HepG2 (cell line): ENCODE data around the gene SPACA4. TPM values are rescaled to one million over a fixed set of nuclear protein-coding genes. Genes with fewer than 3 reads are reported as not detected.

Source experiments
- ZNF354B ChIP-seq: sonication (generic); formaldehyde crosslinking; IDR thresholded peaks from 2 replicates; pipeline ENCODE4 v1.8.0; 2022; ENCODE audit warnings: mild to moderate bottlenecking, missing genetic modification reagents
- ZNF616 ChIP-seq: sonication (generic); formaldehyde crosslinking; IDR thresholded peaks from 2 replicates; pipeline ENCODE4 v1.5.0; 2020; ENCODE audit warnings: low read depth, mild to moderate bottlenecking, missing genetic modification reagents
- ZNF646 ChIP-seq: sonication (generic); formaldehyde crosslinking; IDR thresholded peaks from 2 replicates; pipeline ENCODE4 v1.9.0; 2021; ENCODE audit warnings: mild to moderate bottlenecking, missing genetic modification reagents
- ZNF841 ChIP-seq: sonication (generic); formaldehyde crosslinking; IDR thresholded peaks from 2 replicates; pipeline ENCODE4 v1.8.1; 2023; ENCODE audit warnings: missing genetic modification reagents, borderline replicate concordance
- polyA plus RNA-seq, 8 experiments: library from polyadenylated mRNA; depleted of rRNA in 3 of 8; stranded (reverse) in 7 of 8; unstranded in 1 of 8; fragments of >200 nt; fragmentation: Illumina TruSeq in 4 of 8; extraction: Trizol in 4 of 8; gene quantifications; 2 replicates each; pipeline versions ENCODE4 v1.2.1 to v1.2.3, GENCODE V29; 2011 to 2016; ENCODE audit warnings: low read depth in 4 of 8, missing spikeins in 1 of 8, mixed read lengths in 1 of 8; ENCODE audit not compliant: insufficient read depth in 1 of 8
- total RNA-seq, 5 experiments: library from RNA; depleted of rRNA; stranded (reverse); fragments of >200 nt; fragmentation: Illumina TruSeq; extraction: Trizol; gene quantifications; 2 replicates each; pipeline ENCODE4 v1.2.3, GENCODE V29; 2016; ENCODE audit warnings: low read depth in 1 of 5
- TF ChIP-seq, protein P1 (sequence below): sonication (generic); formaldehyde crosslinking; IDR thresholded peaks from 2 replicates; pipeline ENCODE4 v1.5.1; 2020; ENCODE audit warnings: mild to moderate bottlenecking, missing genetic modification reagents, moderate library complexity

SPACA4 gene
- total and polyA plus RNA-seq, 2 of the 13 experiments (the other 11 are each of a cell fraction or from before 2014, with no cell fraction given), result not detected

DNA sequence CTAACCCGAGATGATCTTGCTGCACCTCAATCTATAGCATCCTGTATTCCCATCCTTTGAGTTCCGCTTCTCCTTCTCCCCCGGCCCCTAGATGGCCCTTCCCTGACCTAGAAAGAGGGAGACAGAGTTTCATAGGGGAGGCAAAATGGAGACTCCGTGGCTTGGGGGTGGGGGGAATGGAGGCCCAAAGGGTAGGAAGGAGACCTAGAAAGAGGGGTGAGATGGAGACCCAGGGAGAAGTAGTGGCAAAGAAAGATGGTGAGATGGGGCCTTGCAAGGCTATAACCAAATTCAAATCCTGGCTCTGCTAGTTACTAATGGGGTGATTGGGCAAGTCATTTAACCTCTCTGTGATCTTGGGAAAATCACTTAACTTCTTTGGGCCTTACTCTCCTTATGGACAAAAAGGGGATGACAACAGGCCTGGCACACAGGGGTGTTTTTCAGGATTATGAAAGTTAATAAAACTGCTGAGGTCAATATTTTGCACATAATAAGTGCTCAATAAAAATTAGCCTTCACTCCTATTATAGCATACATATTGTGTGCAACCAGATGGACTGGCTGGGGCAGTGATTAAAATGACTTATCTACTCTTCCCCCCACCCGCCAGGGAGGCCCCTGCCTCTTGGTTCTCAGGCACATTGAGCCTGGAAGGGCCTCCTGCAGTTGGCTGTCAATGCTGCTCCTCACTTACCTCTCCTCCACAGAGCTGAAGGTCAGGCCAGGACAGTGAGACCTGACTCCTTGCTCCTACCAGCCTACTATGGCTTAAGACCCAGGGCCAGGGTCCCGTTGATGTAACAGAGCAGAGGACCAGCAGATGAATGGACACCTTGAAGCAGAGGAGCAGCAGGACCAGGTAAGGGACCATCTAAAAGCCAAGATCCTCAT lies 13.4 kb downstream of the SPACA4 start (continued):
- TF ChIP-seq, protein P1, sequence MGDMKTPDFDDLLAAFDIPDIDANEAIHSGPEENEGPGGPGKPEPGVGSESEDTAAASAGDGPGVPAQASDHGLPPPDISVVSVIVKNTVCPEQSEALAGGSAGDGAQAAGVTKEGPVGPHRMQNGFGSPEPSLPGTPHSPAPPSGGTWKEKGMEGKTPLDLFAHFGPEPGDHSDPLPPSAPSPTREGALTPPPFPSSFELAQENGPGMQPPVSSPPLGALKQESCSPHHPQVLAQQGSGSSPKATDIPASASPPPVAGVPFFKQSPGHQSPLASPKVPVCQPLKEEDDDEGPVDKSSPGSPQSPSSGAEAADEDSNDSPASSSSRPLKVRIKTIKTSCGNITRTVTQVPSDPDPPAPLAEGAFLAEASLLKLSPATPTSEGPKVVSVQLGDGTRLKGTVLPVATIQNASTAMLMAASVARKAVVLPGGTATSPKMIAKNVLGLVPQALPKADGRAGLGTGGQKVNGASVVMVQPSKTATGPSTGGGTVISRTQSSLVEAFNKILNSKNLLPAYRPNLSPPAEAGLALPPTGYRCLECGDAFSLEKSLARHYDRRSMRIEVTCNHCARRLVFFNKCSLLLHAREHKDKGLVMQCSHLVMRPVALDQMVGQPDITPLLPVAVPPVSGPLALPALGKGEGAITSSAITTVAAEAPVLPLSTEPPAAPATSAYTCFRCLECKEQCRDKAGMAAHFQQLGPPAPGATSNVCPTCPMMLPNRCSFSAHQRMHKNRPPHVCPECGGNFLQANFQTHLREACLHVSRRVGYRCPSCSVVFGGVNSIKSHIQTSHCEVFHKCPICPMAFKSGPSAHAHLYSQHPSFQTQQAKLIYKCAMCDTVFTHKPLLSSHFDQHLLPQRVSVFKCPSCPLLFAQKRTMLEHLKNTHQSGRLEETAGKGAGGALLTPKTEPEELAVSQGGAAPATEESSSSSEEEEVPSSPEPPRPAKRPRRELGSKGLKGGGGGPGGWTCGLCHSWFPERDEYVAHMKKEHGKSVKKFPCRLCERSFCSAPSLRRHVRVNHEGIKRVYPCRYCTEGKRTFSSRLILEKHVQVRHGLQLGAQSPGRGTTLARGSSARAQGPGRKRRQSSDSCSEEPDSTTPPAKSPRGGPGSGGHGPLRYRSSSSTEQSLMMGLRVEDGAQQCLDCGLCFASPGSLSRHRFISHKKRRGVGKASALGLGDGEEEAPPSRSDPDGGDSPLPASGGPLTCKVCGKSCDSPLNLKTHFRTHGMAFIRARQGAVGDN (CRISPR knock-in tag), result no peak
- TF ChIP-seq ZNF616 (CRISPR knock-in tag), result no peak
- no peak for TF ChIP-seq ZNF354B (CRISPR knock-in tag)
- no peak for TF ChIP-seq ZNF841
- no peak for TF ChIP-seq ZNF646 (CRISPR knock-in tag)
